Tibial nerve (tissue), 4 donors: Measurements from ENCODE around the gene AQP12B.

ENCODE experiments used
- CTCF ChIP-seq, 5 experiments: fragments of 200-600 bp in 3 of 5; fragments of 450-650 bp in 2 of 5; sonication (generic) in 3 of 5; IDR thresholded peaks; one replicate each; pipeline ENCODE4 v1.5.1; 2016 to 2019; ENCODE audit warnings: antibody characterized with exemption in 5 of 5, mild to moderate bottlenecking in 3 of 5, moderate library complexity in 2 of 5
- EP300 ChIP-seq, 2 donors: sonication (generic); formaldehyde crosslinking; IDR thresholded peaks; one replicate each; pipeline ENCODE4 v1.6.1; 2017; ENCODE audit warnings: antibody characterized with exemption in 2 of 2, mild to moderate bottlenecking in 1 of 2

- TF ChIP-seq CTCF (IDR thresholded peaks at IDR 0.05) = no peak
- TF ChIP-seq EP300 (IDR thresholded peaks at IDR 0.05) = no peak
Observed at GRCh38 chr2:240637116-240637900, 45.4 kb downstream of the AQP12B start.
